ENCODE data around the gene PNMA8B.
"Not testable (repeated sequence)": the region's sequence is repeated elsewhere in the genome, so short reads cannot be mapped to it uniquely, and the experiment has no call there.

Gene PNMA8B

DNA sequence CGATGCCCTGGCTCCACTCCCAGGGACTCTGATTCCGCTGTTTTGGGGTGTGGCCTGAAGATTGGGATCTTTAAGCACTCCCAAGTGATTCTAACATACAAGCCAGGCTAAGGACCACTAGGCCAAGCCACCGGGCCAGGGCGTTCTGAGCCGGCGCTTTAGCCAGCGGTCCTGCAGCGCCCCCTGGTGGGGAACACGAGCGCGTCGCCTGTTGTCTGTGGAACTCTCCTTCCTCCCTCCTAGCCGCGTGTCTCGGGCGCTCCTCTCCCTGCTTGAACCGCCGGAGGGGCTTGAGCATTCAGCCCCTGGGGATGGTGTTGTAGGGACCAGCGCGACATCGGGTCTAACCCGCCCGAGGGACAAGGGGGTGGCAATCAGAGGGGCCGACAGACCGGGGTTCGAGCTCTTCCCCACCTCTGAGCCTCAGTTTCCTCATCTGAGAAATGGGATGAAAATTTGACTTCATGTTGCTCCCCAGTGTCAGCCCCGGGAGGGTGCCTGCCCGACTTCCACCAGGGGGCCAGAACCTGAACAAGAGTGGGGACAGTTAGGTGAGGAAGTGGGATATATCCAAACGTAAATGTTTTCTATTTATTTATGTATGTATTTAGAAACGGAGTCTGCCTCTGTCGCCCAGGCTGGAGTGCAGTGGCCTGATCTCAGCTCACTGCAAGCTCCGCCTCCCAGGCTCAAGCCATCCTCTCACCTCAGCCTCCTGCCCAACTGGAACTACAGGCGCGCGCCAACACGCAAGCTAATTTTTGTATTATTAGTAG, 18.0 kb upstream of the PNMA8B start:
- peak; percentile 52 to 53 for DNase-seq

DNA sequence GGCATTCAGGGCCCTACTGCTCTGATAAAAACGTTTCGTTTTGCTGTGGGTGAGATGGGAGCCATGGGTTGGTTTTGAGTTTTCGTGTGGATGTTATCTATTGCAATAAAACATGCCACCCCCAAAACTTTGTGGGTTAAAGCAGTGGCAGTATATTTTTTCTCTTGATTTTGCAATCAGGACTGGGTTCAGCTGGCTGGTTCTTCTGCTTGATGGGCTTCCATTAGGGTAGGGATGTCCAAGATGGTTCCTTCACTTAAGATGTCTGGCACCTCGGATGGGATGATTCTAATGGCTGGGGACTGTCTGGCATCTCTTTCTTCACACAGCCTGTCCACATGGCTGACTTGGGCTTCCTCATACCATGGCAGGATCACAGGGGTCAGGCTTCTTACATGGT, 15.6 kb upstream of the PNMA8B start:
- DNase-seq, result no peak

- no peak for DNase-seq
Observed at GRCh38 chr19:46508206-46508605, 12.5 kb upstream of the PNMA8B start.

DNA sequence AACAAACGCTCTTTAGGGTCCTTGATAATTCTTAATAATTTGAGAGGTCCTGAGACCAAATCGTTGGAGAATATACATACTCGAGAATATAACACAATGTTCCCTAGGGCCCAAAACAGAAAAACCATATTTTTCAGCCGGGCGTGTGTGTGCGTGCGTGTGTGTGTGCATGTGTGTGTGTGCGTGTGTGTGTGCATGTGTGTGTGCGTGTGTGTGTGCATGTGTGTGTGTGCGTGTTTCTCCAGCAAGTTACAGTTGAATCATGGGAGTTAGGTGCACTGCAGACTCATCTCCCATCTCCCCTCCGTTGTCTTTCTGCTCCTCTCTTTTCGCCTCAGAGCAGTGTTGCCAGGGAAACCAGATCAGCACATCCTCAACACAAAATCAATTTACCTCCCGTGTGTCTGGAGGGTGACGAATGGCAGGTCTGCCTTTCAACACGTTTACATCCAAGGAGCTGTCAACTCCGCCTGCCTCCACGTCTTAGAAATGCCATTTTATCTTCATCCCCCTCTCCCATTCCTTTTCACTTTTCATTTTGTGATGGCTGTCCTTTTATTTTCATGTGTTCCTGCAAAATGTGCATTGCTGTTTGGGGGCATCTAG, 8.3 kb upstream of the PNMA8B start:
- DNase-seq, result no peak

GRCh38 chr19:46502891-46503290, 7.2 kb upstream of the PNMA8B start:
- no peak for DNase-seq

DNA sequence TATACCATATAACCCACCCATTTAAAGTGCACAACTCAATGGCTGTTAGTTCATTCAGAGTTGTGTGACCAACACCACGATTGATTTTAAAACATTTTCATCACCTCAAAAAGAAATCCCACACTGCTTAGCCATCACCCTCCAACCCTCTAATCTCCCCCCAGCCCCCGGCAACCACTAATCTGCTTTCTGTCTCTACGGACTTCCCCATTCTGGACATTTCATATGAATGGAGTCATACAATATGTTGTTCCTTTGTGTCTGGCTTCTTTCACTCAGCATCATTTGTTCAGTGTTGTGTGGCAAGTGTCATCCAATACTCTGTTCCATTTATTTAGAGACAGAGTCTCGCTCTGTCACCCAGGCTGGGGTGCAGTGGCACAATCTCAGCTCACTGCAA, 4.0 kb upstream of the PNMA8B start:
- no peak for DNase-seq

DNA sequence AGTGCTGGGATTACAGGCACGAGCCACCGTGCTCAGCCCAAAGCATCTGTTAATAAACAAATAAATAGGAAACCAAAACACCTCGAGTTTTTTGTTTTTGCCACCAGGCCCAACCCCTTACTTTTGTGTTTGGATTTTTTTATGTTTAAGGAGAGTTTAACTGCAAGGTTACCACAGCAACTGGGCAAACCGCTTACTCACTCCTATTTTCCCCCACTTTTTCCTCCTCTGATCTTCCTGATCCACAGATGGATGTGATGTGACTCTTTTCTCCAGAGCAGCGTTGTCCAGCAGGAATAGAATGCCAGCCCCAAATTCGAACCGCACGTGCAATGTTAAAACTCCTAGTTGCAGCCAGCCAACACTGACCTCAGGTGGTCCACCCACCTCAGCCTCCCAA, 2.1 kb upstream of the PNMA8B start:
- DNase-seq, result no peak

- DNase-seq, result not testable (repeated sequence)
Observed at GRCh38 chr19:46496886-46497285, 1.2 kb upstream of the PNMA8B start.

DNA sequence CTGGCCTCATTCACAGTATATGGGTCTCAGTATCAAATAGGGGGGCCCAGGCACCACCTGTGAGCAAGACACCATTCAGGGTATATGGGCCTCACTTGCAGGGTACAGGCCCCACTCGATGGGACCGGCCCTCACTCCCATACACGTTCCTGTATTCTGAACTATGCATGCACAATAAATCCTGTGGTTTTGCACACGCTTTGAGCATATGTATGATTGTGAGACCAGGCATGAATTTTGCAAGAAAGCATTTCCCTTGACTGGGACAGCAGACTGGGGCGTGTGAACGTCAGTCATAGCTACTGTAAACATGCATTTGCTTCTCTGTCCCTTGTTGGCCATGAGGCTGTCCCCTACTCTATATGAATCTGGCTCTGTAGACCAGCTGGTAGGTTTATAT, 637 bp upstream of the PNMA8B start:
- no peak for DNase-seq

GRCh38 chr19:46494941-46495785, 504 bp downstream of the PNMA8B start:
- DNase-seq, result no peak

GRCh38 chr19:46494146-46494940, 1.3 kb downstream of the PNMA8B start:
- DNase-seq, result no peak

- no peak for DNase-seq
Observed at GRCh38 chr19:46493236-46494145, 2.2 kb downstream of the PNMA8B start.

- DNase-seq, result no peak
Observed at GRCh38 chr19:46492841-46493235, 2.8 kb downstream of the PNMA8B start.

DNA sequence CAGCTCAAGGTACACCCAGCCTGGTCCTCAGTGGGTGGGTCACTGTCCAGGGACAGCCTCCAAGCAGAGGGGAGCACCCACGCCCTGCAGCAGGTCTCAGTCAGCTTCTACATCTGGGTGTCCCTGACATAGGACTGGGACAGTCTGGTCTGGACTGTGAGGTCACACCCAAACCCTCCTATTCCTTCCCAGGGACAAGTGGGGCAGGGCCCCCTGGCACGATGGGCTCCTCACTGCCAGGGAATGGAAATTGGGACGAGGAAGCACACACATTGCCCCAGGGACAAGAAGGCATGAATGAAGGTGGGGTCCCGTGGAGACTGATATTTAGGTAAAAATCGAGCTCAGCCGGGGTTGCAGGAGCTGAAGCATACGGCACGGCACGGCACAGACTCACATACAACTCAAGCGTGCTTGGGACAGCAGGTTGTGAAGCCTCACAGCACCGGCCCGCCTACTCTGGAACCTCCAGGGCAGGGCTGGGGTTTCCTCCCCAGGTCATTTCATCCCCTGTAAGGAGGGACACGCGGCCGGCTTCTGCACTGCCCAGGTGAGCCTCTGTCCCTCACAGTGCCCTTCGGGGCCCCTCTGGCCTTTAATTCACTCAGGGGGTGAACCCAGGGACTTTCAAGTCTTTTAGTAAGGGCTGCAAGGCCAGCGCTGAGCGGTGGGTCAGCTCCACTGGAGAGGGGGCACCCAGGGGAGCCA, 3.5 kb downstream of the PNMA8B start:
- no peak for DNase-seq

DNA sequence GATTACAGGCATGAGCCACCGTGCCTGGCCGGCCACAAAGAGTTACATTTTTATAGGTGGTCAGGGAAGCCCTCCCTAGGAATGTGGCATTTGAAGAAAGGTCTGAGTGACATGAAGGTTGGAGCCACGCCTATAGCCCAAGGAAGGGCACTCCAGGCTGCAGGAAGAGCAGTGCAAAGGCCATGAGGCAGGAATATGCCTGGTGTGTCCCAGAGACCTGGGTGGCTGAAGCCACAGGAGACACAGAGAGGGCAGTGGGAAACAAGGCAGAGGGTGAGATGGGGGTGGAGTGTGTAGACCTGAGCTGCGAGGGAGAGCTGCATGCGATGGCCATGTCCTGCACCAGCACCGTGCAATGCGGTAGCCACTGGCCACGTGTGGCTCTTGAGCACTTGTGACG, 4.9 kb downstream of the PNMA8B start:
- DNase-seq, result no peak

DNA sequence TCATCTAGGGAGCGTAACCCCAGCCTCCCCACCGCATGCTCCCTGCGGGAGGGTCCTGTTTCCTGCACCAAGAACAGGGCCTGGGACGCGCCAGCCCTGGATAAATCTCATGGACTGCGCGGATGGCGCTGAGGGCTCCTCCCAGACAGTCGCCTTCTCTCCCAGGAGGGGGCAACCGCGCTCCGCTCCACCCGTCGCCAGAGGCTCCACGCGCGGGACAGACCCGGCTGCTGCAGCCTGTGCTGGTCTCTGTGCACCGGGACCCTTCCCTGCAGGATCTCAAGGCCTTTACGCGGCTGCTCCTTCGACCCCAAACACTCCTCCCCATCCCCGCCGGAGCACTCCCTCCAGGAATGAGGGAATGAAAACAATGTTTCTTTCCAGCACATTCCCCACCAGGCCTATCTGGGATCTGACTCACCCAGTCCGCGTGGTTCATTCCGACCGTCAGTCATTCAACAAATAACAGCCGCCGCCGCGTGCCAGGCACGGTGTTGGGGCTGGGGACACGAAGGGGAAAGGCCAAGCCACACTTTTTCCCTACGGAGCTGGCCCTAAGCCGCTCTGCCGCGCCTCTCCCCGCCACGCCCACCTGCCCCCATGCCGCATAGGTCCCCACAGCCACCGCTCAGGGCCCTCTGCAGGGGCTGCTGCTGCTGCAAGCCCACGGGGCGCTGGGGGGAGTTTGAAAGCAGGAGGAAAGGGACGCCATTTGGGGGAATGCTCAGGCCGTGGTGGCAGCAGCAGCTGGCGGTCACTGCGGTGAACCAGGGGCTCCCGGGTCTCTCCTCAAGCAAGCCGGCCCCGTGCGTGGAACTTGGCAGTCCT, 6.0 kb downstream of the PNMA8B start:
- DNase-seq, result no peak

DNA sequence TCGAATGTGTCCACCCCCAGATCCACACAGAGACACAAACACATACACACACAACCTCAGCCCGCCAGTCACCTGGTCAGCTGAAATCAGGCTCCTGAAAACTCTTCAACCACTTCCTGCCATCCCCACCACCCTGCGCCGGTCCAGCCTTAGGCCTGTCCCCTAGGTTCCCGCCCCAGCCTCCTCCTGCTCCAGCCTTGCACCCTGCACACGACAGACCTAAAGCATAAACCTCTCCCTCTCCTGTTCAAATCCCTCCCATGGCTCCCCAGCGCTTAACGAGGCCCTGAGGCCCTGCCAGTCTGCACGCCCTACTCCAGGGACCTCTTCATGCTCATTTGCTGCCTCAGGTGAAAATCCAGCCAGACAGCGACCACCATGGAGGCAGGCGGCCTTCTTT, 7.1 kb downstream of the PNMA8B start:
- no peak for DNase-seq

- DNase-seq, result peak; percentile 30 to 46
Observed at GRCh38 chr19:46487802-46488445, 7.7 kb downstream of the PNMA8B start.

- DNase-seq, result no peak
Observed at GRCh38 chr19:46487178-46487801, 8.4 kb downstream of the PNMA8B start.
